ENCODE measurements around the gene WDR53.
"Not testable (repeated sequence)": the region's sequence is repeated elsewhere in the genome, so short reads cannot be mapped to it uniquely, and the experiment has no call there.

DNA sequence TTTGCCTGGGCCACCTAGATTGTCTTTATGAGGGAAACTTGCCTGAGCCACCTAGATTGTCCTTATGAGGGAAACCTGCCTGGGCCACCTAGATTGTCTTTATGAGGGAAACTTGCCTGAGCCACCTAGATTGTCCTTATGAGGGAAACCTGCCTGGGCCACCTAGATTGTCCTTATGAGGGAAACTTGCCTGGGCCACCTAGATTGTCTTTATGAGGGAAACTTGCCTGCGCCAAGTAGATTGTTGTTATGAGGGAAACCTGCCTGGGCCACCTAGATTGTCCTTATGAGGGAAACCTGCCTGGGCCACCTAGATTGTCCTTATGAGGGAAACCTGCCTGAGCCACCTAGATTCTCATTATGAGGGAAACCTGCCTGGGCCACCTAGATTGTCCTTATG lies 57.2 kb downstream of the WDR53 start:
- TF ChIP-seq CTCF (IDR thresholded peaks at IDR 0.05); REST (IDR thresholded peaks at IDR 0.05; ENCODE audit: insufficient read depth in 1 of 2, low read depth in 2 of 2, low read length in 1 of 2); SIN3A (IDR thresholded peaks at IDR 0.05; ENCODE audit: borderline replicate concordance, insufficient read depth, low read depth, low read length): not testable (repeated sequence)
